NCI-H187 (cell line): ENCODE data around the gene GNG7.
"Not testable (repeated sequence)": the region's sequence is repeated elsewhere in the genome, so short reads cannot be mapped to it uniquely, and the experiment has no call there.

ENCODE experiments used
- DNase-seq, 2 experiments: peaks; one replicate each; lab custom pipeline; 2025; lab: John Stamatoyannopoulos, UW

GNG7 gene

DNA sequence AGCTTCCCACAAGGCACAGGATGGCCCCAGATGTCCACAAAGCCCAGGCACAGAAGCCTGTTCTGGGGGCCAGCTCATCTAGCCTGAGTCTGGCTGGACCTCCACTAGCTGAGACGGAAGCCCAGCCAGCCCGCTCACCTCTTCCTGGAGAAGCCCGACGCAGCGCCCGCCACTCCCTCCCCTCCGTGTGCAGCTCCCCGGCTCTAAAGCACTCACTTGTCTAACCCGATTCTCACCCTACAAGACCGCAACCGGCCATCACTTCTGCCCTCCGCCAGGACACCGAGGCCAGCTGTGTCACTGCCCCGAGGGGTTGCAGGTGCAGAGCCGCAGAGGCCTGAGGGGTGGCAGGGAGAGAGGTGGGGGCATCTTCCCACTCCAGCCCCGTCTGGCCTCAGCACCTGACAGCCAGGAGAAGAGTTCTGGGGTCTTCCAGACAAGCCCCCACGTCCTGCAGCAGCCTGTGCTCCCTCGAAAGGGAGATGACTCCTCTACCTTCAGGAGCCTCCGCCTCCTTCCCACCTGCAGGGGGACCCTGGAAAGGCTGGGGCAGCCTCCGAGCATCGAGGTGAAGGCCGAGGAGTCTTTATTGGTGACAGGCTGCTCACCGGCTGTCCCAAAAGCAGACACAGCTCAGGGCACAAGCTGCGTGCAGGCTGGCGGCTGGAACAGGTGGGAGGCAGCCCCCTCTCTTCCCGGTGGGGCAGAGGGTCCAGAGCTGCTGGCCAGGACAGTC, 24.6 kb upstream of the GNG7 start:
- no peak for DNase-seq

DNA sequence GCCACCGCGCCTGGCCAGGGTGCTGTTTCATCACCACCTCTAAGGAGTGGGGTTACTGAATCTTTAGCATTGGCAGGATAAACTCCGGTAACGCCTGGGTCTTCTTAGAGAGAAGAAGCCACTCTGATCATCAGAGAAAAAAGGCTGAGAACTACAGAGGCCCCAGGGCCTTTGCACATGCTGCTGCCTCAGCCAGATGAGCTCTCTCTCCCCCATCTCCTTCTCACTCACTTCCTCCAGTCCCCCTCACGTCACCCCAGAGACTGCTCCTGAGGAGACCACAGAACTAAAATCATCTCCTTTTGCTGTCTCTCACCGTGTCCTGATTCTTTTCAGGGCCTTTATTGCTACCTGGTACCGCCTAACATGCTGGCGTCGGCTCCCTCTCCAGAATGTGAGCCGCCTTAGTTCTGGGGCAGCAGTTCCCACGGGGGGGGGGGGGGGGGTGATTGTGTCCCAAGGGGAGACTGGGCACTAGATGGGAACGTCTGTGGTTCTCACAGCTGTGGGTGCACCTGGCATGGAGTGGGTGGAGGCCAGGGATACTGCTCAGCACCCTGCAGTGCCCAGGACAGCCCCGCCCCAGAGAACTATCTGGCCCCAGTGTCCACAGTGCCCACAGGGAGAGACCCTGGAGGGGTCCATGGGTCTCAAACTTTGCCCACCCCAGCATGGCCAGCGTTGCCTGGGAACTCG, 23.8 kb upstream of the GNG7 start:
- DNase-seq, result no peak

DNA sequence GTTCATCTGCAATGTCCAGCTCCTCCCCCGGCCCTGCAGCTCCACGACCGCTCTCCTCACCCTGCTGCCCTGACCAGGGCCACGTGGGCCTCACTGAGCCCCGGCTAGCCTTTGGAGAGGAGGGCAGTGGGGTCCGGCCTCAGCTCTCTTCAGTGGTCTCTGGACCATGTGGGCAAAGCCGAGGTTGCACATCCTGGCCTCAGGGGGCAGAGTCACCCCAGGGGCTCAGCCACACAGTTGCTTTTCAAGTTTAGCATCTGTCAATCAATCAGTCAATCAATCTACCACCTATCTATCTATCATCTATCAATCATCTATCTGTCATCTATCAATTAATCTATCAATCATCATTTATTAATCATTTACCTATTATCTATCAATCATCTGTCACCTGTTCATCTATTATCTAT, 21.7 kb upstream of the GNG7 start:
- DNase-seq, result no peak

DNA sequence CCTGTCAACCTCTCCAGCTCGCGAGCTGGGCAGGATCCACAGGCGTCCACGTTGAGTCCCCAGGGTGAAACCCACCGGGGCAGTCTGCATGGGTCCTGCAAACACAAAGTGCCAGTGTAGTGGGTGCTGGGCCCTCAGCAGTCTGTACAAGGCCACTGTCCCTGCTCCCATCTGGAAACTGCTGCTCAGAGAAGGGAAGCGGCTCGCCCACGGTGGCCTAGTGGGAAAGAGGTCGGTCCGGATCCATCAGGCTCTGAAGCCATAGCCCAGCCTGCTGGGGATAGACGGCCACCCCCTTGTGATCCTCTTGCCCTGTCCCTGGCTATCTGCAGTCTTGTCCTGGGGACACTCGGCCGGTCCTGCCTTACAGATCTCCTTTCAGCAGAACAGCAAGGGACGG, 21.3 kb upstream of the GNG7 start:
- no peak for DNase-seq

DNA sequence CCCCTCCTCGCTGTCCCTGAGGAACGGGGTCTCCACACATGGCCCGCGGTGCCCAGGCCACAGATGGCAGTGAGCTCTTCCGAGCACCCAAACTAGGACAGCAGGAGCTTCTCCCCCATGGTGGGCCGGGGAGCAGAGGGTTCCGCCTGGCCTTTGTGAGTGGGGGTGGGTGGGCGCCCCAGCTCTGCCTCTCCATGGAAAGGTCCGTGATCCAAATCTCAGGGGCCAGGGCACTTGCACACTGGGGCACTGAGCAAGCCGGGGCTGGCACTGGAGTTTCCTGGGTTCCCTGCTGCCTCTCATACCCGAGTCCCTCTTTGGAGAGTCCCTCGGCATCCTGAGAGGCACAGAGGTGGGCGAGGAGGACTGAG, 20.8 kb upstream of the GNG7 start:
- no peak for DNase-seq

DNA sequence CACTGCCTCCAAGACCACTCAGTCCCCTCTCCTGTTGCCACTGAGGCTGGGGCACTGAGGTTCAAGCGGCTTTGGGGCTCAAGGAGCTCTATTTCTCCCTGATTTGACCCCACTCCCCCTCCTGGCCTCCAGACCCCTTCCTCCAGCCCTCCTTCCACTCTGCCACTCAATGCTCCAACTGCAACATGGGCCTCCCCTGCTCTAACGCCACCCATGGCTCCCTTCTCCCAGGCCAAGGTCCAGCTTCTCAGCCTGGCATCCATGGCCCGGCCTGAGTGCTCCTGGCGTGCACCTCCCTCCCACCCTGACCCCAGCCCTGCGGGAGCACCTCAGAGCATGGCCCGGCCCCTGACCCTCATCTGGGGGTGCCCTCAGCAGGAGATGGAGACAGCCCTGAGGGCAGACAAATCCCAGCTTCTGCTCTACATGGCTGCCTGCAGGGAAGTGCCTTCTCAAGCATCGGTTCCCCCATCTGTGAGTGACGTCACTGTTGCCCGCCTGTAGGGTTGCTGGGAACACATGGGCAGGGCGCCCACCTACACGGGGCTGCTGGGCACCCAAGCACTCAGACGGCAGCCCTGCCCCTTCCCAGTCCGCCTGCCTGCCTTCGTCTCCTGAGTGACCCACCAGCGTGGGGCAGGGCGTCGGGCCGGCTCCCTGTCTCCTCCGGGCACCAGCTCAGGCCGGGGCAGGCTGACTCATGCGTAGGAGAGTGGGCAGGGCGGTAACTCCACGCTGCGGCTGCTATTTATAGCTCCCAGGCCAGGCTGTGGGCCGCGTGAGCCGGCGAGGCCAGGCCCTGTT, 20.2 kb upstream of the GNG7 start:
- no peak for DNase-seq

DNA sequence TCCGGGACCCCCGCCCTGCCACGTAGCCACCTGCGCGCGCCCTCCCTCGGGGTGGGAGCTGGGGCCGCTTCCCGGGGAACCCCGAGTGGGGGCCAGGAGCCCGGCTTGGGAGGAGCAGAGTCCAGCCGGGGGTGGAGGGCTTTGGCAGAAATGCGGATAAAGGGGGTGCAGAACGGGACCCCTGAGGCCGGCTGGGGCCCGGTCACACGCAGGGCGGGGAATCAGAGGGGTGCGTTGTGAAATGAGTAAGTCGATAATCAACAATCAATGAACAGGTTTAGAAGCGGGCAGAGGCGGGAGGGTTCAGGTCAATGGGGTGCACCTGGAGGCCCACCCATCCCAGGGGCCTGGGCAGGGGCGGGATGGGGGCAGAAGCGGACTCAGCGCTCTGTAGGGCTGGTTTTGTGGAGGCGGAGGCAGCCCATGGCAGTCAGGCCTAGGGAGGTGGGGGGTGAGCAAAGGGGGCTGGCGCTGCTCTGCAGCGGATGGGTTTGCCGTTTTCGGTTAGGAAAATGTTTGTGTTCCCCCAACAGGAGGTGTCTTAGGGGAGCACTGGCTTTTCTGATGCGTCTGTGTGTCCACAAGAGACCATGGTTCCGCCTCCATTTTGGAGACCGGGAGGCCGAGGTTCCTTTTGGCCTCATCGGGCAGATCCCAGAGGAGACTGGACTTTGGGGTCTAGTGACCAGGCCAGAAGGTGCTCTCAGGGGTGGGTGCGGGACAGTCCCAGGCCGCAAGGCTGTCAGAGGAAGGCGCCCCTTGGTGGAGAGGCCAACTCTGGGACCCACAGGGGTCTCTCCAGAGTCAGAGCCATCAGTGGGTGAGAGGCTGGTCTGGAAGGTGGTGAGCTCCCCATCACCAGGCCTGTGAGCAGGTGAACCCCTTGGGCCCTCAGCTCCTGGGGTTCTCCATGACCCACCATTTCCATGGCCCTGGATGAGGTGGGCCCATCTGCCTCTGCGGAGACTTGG, 19.4 kb upstream of the GNG7 start:
- no peak for DNase-seq

DNA sequence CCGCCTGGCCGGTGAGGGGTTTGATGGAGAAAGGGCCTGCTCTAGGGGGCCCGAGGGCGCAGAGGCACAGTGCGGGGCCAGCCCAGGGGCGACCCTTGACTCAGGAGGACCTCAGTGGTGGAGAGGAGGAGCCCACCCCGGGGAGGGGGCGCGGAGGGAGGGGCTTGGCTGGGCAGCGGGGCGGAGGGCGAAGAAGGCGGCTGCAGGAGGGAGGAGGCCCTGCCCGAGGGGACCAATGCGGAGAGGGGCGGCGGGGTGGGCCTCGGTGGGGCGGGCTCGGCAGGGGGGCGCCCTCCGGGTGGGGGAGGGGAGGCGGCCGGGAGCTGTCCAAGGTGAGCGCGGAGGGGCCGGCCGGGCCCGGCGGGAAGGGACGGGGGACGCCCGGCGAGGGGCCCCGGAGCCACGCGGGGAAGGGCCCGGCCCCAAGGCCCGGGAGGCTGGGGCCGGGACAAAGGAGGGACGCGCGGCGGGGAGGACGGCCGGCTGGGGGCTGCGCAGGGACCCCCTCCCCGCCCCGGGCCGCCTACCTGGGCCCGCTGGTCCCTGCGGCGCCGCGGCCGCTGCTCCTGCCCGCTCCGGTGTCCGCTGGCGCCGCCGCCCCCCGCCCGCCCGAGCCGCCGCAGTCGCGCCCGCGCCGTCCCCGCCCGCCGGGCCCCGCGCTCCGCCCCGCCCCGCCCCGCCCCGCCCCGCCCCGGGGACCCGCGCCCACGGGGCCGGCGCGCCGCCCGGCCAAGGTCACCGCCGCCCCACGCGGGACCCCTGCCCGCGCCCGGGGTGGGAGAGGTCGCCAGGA, 18.5 kb upstream of the GNG7 start, which contains the start of gene DIRAS1:
TSS of gene DIRAS1 (minus strand) at position 596 of the 793 bp plus-strand sequence. CDS start 3,566 bp downstream, outside the sequence.
- no peak for DNase-seq

DNA sequence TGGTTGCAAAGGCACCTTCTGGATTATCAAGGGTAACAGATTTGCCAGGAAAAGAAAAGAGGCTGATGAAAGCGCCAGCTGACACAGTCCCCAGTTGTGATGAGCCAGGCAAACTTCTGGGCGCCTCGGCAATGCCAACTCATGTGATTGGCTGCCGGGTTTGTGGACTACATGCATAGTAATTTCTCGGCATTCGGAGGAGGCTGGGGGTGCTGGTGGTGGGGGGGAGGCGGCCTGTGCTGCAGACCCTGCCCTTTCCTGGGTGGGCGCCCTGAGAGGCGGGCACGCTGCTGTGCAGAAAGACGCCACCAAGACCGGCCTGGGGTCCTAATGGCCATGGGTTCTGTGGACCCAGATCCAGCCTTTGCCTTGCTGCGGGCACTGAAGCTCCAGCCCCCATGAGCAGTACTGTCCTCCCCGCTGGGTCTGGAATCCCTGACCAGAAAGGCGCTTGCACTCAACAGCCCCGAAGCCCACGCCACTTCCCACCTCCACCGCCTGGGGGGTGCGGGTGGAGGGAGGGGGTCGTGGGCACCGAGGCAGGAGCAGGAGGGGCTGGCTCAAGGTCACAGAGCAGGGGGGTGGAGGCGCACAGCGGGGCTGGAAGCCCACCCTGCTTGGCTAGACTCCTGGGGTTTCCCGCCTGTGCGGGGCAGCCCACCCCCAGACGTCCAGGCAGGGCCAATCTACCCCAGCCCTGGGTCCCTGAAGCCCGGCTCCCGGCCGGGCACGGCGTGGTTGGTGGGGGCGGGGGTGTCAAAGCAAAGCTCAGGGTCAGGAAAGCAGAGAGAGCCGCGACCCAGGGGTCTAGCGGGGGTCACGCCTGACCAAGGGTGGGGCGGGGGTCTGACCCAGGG, 17.7 kb upstream of the GNG7 start:
- no peak for DNase-seq

DNA sequence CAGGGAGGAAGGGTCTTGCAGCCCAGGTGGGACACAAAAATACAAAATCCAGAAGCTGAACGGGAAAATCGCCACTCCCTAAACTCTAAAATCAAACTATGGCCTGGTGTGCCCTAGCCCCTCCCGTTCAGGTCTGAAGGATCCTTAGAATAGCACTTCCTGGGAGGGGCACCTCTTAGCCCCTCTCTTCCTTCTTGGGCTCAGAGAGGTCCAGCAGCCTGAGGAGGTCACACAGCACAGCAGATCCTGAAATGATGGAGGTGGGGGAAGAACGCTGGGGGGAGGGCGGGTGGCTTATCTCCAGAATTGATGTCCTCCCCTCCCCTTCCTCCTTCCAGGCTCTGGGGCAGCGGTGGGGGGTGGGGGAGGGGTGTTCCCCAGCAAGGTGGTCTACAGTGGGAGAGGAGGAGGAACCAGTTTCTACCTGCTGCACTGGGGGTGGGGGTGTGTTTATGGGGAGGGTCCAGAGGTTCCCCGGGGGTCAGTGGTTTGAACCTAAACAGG, 16.8 kb upstream of the GNG7 start:
- DNase-seq, result no peak

DNA sequence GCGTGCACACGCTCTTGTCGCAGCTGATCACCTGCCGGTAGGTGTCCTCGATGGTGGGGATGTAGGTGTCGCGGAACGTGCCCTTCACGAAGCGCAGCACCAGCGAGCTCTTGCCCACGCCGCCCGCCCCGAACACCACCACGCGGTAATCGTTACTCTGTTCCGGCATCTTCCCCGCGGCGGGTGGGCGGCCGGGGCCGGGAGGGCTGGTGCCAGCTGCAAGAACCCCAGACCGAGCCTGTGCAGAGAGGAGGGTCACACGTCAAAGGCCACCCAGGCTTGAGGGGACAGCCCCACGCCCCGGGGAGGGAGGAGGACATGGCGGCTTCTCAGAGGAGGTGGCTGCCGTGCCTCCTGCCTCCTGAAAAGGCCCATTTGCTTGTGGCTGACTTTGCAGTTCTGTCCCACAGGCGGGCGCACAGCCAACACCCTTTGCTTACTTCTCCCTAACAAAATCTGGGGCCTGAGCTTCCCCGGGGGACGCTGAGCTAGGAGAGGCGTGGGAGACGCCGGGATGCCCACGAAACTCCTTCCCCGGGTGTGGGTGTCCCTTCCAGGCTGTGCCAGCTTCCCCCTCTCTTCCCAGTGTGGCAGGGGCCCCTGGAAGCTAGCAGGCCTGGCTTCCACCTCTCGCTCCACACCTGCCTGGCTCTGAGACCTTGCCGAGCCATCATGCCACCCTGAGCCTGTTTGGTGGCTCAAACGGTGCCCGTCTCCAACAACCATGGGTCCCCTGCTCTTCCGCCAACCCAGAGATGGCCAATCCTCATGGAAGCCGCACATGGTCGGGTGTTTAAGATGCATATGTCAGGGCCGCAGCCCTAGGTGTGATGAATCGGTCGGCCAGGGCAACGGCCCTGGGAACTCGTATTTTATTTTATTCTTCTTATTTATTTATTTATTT, 15.4 kb upstream of the GNG7 start:
- no peak for DNase-seq

DNA sequence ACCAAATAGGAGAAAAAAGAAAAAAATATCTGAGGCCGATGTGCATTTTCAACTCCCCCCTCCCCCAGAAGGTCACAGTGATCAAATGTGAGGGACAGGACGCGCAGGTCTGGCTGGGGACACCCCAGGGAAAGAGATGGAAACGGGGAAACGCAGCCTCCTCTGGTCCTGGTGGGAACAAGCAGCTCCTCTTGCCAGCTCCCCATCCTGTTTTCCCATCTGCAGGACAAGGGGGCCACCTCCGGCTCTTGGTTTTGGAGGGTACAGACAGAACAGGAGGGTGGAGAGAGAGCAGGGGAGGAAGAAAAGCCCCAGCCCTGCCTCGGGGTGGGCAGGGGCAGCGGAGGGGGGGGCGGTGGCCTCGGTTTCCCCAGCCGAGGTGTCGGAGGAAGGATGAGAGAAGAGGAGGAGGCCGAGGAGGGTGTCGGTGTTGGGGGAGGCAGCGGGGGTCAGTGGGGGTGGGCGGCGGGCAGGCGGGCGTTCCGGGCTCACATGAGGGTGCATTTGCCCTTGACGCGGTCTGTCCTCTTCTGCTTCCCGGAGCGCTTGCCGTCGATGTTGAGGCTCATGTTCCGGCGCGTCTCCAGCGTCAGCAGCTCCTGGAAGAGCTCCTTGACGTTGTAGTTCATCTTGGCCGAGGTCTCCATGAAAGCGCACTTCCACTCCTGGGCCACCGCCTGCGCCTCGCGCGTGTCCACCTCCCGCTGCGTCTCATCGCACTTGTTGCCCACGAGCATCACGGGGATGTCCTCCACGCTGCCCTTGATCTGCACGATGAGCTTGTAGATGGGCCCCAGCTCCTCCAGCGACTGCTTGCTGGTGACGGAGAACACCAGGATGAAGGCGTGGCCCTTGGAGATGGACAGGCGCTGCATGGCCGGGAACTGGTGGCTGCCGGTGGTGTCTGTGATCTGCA, 14.5 kb upstream of the GNG7 start:
- DNase-seq, result no peak

DNA sequence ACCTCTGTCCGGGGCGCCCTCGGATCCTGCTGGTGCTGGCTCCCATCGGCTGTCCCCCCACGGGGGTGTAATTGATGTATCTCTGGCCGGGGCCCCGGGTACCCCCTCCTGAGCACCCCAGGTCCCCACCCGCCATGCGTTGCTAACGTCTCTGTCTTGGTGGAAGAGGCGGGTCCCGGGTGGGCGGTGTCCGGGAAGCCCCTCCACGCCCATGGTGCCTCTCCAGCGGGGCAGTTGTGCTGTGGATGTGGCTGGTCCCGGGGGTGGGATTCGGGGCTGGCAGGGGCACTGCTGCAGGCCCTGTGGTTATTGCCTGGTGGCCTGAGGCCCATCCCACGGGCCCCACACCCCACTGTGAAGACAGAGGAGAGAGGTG, 13.8 kb upstream of the GNG7 start:
- no peak for DNase-seq

DNA sequence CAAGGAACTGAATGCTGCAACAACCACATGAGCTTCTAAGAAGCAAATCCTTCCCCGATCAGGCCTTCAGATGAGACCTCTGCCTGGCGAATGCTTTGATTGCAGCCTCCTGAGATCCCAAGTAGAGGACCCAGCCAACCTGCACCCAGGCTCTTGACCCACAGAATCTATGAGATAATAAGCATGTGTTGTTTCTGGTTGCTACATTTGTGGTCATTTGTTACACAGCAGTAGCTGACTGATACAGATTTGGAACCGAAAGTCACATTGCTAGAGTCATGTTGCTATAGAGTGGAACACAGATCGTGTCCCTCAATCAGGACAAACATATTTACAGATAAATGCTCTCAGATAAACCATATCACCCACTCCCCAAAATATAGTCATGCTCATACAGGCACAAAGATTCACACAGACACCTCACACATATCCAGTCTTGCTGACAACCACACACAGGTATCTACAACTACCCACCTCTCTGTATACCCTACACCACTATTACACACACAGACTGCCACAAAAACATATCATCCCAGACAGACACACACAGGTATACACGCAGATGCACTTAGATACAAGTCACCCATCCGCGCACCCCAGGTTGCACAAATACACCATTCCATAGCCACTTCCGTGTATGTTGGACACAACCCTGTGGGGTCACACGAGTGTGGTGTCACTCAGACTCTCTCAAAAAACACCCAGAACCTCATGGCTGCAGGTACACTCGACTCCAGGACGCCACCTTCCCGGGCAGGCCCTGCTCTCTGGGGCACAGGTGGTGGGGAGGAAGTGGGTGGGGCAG, 13.2 kb upstream of the GNG7 start:
- no peak for DNase-seq

DNA sequence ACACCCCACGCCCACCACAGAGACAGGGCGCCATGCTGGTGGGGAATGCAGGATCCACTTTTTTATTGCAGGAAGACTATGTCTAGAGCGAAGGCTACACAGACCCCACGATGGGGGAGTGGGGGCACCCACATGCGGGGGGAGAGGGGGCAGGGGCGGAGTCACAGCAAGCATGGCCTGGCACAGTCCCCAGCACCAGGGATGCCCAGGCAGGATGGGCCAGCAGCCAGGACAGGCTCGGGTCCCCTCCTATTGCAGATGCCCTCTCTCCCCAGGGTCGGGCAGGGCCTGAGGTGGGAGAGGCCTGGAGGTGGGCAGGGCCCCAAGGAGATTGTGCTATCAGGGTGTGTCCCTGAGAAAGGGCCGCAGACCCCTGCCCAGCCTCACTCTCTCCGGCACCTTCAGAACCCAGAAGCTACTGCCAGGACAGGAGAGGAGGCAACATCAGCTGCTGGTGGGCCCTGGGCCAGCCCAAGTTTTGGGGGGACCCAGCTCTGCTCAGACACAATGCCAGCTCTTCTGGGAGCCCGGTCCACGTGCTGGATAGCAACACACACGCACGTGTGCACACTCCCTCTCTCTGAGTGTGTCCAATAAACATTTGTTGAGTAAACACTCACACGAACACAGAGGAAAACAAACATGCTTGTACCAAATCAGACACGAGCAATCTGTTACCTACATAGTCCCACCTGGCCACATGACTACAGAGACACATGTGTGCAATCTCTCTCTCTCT, 12.2 kb upstream of the GNG7 start:
- no peak for DNase-seq

DNA sequence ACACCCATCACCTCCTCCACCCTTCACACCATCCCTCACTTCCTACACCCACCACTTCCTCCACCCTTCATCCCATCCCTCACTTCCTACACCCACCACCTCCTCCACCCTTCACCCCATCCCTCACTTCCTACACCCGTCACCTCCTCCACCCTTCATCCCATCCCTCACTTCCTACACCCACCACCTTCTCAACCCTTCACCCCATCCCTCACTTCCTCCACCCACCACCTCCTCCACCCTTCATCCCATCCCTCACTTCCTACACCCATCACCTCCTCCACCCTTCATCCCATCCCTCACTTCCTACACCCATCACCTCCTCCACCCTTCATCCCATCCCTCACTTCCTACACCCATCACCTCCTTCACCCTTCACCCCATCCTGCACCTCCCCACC, 11.6 kb upstream of the GNG7 start:
- DNase-seq, result not testable (repeated sequence)
